PC-9 (cell line): Measurements from ENCODE around the gene PRSS50. TPM values are rescaled to one million over a fixed set of nuclear protein-coding genes. Genes with fewer than 3 reads are reported as not detected.
"Not testable (repeated sequence)": the region's sequence is repeated elsewhere in the genome, so short reads cannot be mapped to it uniquely, and the experiment has no call there.

ENCODE experiments used
- BruUV-seq: library from RNA; stranded (reverse); fragments of 400-500 nt; replicated peaks from 2 replicates; lab custom pipeline; 2021; lab: Mats Ljungman, UMichigan
- CTCF ChIA-PET: fragments of 300-600 bp; sonication (Branson Sonifier 250); formaldehyde crosslinking; loops from one replicate; lab custom pipeline; 2022; ENCODE audit warnings: antibody characterized with exemption; lab: Charles Lee
- POLR2A ChIA-PET: fragments of 300-600 bp; sonication (Branson Sonifier 250); formaldehyde crosslinking; loops from one replicate; lab custom pipeline; 2022; ENCODE audit warnings: antibody characterized with exemption; ENCODE audit not compliant: unreplicated experiment; lab: Charles Lee
- DNase-seq, 2 experiments: peaks; one replicate each; pipeline versions ENCODE4 v3.0.0 to v3.0.0-alpha.2; 2015 to 2022; ENCODE audit warnings: mixed read lengths in 1 of 2
- H2AFZ ChIP-seq: fragments of 200-600 bp; sonication (generic); 2 replicates; pipeline ENCODE4 v1.8.1; 2017; ENCODE audit warnings: antibody characterized with exemption
- H3F3A ChIP-seq: fragments of 200-600 bp; sonication (generic); 2 replicates; pipeline ENCODE4 v1.8.1; 2017; ENCODE audit warnings: antibody characterized with exemption, mild to moderate bottlenecking, low read depth; ENCODE audit not compliant: insufficient read depth
- H3K27ac ChIP-seq: fragments of 200-600 bp; sonication (generic); 2 replicates; pipeline ENCODE4 v1.6.1; 2016; ENCODE audit warnings: mixed run types
- H3K27me3 ChIP-seq: fragments of 200-600 bp; sonication (generic); 2 replicates; pipeline ENCODE4 v1.6.1; 2016; ENCODE audit warnings: low read depth, mixed run types; ENCODE audit not compliant: insufficient read depth
- H3K36me3 ChIP-seq: fragments of 200-600 bp; sonication (generic); 2 replicates; pipeline ENCODE4 v1.6.1; 2016; ENCODE audit warnings: low read depth, mixed run types
- H3K4me1 ChIP-seq: fragments of 200-600 bp; sonication (generic); replicated peaks from 2 replicates; pipeline ENCODE4 v1.6.1; 2016; ENCODE audit warnings: mixed run types; ENCODE audit not compliant: insufficient read depth
- H3K4me2 ChIP-seq: fragments of 200-600 bp; sonication (generic); 2 replicates; pipeline ENCODE4 v1.6.1; 2017; ENCODE audit warnings: mixed run types
- H3K4me3 ChIP-seq: fragments of 200-600 bp; sonication (generic); 2 replicates; pipeline ENCODE4 v1.6.1; 2016; ENCODE audit warnings: mixed run types
- H3K79me2 ChIP-seq: fragments of 200-600 bp; sonication (generic); 2 replicates; pipeline ENCODE4 v1.6.1; 2017; ENCODE audit warnings: low read depth, mixed run types
- H3K9me2 ChIP-seq: fragments of 200-600 bp; sonication (generic); 2 replicates; pipeline ENCODE4 v1.8.1; 2017; ENCODE audit warnings: mild to moderate bottlenecking; ENCODE audit not compliant: insufficient read depth
- H3K9me3 ChIP-seq: fragments of 200-600 bp; sonication (generic); 2 replicates; pipeline ENCODE4 v1.8.1; 2016; ENCODE audit warnings: low read depth; ENCODE audit not compliant: insufficient read depth
- H4K20me1 ChIP-seq: fragments of 200-600 bp; sonication (generic); 2 replicates; pipeline ENCODE4 v1.8.1; 2017; ENCODE audit not compliant: insufficient read depth
- CTCF ChIP-seq: fragments of 200-600 bp; sonication (generic); conservative IDR thresholded peaks from 2 replicates; pipeline ENCODE4 v1.6.1; 2017; ENCODE audit warnings: mixed run types, antibody characterized with exemption, mild to moderate bottlenecking, moderate library complexity
- EZH2 ChIP-seq: fragments of 200-600 bp; sonication (generic); IDR thresholded peaks from 2 replicates; pipeline ENCODE4 v1.8.0; 2017; ENCODE audit warnings: antibody characterized with exemption, low read depth
- intact Hi-C: fragments of 100-400 bp; cut with micrococcal nuclease; formaldehyde crosslinking; loops from one replicate; pipeline ENCODE4 v1.10.0; 2022; ENCODE audit not compliant: unreplicated experiment
- total RNA-seq: library from RNA; stranded (reverse); gene quantifications from 2 replicates; pipeline ENCODE4 v1.2.3, GENCODE V29; 2021

PRSS50 gene
- total RNA-seq, 1 experiment from 2014 or later: 0.50 TPM

- CTCF ChIA-PET: interaction anchor here (0.6 to 1.8 kb wide), 4 partner anchors 15 to 203 kb away, joined by 3 to 9 read pairs (median 6); no protein-coding TSS in a partner anchor
- intact Hi-C loops: loop anchor here (1.0 to 5.0 kb wide), 6 partner anchors 139 to 676 kb away; partner anchors contain the start of gene PTPN23
- Histone ChIP-seq H3K4me3 (no peak overlapping the region), H2AFZ (no peak overlapping the region), H3K27me3 (no peaks in the 10 kb centered on the region), H3K9me3 (no peaks in the 10 kb centered on the region), H3F3A (no peaks in the 10 kb centered on the region), H3K79me2 (no peaks in the 10 kb centered on the region), H3K36me3 (no peaks in the 10 kb centered on the region), H3K4me2 (peak overlapping the region; percentile 35), H3K9me2 (no peaks in the 10 kb centered on the region), H3K4me1 (peaks cover 16% of the 10 kb centered on the region), H3K27ac (no peak overlapping the region), H4K20me1 (no peaks in the 10 kb centered on the region)
- BruUV-seq: no TSS peak
- DNase-seq: peak; percentile 68 to 73
- TF ChIP-seq EZH2: no peak
- TF ChIP-seq CTCF: no peak
- POLR2A ChIA-PET: interaction anchor here (0.6 kb wide), 2 partner anchors 189 to 274 kb away, joined by 5 to 7 read pairs; partner anchors contain the start of gene NBEAL2
These were observed 11.7 kb downstream of the PRSS50 start for GRCh38 chr3:46705751-46706552.

- Histone ChIP-seq H3K79me2 (no peaks in the 10 kb centered on the region), H4K20me1 (no peaks in the 10 kb centered on the region), H3K36me3 (no peaks in the 10 kb centered on the region), H3K9me2 (no peaks in the 10 kb centered on the region), H3F3A (no peaks in the 10 kb centered on the region), H3K27ac (no peak overlapping the region), H2AFZ (no peak overlapping the region), H3K9me3 (no peaks in the 10 kb centered on the region), H3K4me3 (no peak overlapping the region), H3K27me3 (no peaks in the 10 kb centered on the region), H3K4me2 (no peak overlapping the region), H3K4me1 (peaks cover 18% of the 10 kb centered on the region)
- CTCF ChIA-PET: interaction anchor here (1.1 to 1.8 kb wide), 2 partner anchors 16 to 204 kb away, joined by 3 to 4 read pairs; no protein-coding TSS in a partner anchor
- TF ChIP-seq CTCF: peak; percentile 90
- TF ChIP-seq EZH2: no peak
- intact Hi-C loops: loop anchor here (1.0 to 5.0 kb wide), 6 partner anchors 140 to 677 kb away; partner anchors contain the start of gene PTPN23
- POLR2A ChIA-PET: no interaction called here
- DNase-seq: peak; percentile 60 to 78
- no TSS peak for BruUV-seq
These were observed 12.6 kb downstream of the PRSS50 start for GRCh38 chr3:46705022-46705530.

- POLR2A ChIA-PET, H3F3A ChIP-seq, H3K27ac ChIP-seq, H2AFZ ChIP-seq, H3K27me3 ChIP-seq, BruUV-seq, H3K36me3 ChIP-seq, intact Hi-C loops, H3K79me2 ChIP-seq, CTCF ChIA-PET, H3K9me2 ChIP-seq, DNase-seq, H3K4me2 ChIP-seq, H3K4me3 ChIP-seq, H3K9me3 ChIP-seq, H4K20me1 ChIP-seq: not testable (repeated sequence)
- H3K4me1 ChIP-seq: peaks cover 26% of the 10 kb centered on the region
These were observed 13.3 kb downstream of the PRSS50 start for GRCh38 chr3:46704346-46704745.
